SK-N-SH (cell line): ENCODE data around the gene MAN2B2. TPM values are rescaled to one million over a fixed set of nuclear protein-coding genes. Genes with fewer than 3 reads are reported as not detected.

Source experiments
- CTCF ChIA-PET: fragments of 300-600, 350-600 bp; formaldehyde crosslinking; extraction: SDS; loops from one replicate; lab custom pipeline; 2021; lab: Yijun Ruan, JAX
- POLR2A ChIA-PET: fragments of 350-600 bp; sonication (Branson Sonifier 250); formaldehyde crosslinking; extraction: SDS; loops from one replicate; lab custom pipeline; 2020; ENCODE audit warnings: antibody characterized with exemption, inconsistent platforms; lab: Yijun Ruan, JAX
- DNase-seq: peaks from one replicate; pipeline ENCODE4 v3.0.0; 2012
- H2AFZ ChIP-seq: fragments of 200-600 bp; sonication (generic); 2 replicates; pipeline ENCODE4 v1.8.1; 2016; ENCODE audit warnings: antibody characterized with exemption, mild to moderate bottlenecking, low read depth
- H3F3A ChIP-seq: fragments of 200-600 bp; sonication (generic); replicated peaks from 2 replicates; pipeline ENCODE3; 2016; ENCODE audit warnings: antibody characterized with exemption, mild to moderate bottlenecking; ENCODE audit not compliant: insufficient read depth
- H3K27ac ChIP-seq, 2 experiments: fragments of 200-500 bp in 1 of 2; fragments of 200-600 bp in 1 of 2; sonication (Bioruptor generic) in 1 of 2; sonication (generic), shearing (Covaris generic) in 1 of 2; 2 replicates each; pipeline versions ENCODE4 v1.5.1 to v1.6.1; 2014 to 2016; ENCODE audit warnings: low read depth in 2 of 2, inconsistent platforms in 1 of 2, low read length in 1 of 2, mild to moderate bottlenecking in 1 of 2, mixed read lengths in 1 of 2
- H3K27me3 ChIP-seq: fragments of 200-600 bp; sonication (generic), shearing (Covaris generic); 2 replicates; pipeline ENCODE4 v1.6.1; 2016; ENCODE audit warnings: mixed run types; ENCODE audit not compliant: insufficient read depth
- H3K36me3 ChIP-seq, 2 experiments: fragments of 200-500 bp in 1 of 2; fragments of 200-600 bp in 1 of 2; sonication (Bioruptor generic) in 1 of 2; sonication (generic) in 1 of 2; replicated peaks in 1 of 2; 2 replicates each; pipeline versions ENCODE3 to v1.5.1; 2014 to 2016; ENCODE audit warnings: low read length in 1 of 2, mild to moderate bottlenecking in 1 of 2; ENCODE audit not compliant: insufficient read depth in 2 of 2, control insufficient read depth in 1 of 2
- H3K4me1 ChIP-seq, 2 experiments: fragments of 200-500 bp in 1 of 2; fragments of 200-600 bp in 1 of 2; sonication (Bioruptor generic) in 1 of 2; sonication (generic), shearing (Covaris generic) in 1 of 2; 2 replicates each; pipeline versions ENCODE4 v1.5.1 to v1.6.1; 2014 to 2016; ENCODE audit warnings: low read depth in 1 of 2, low read length in 1 of 2, mixed run types in 1 of 2; ENCODE audit not compliant: insufficient read depth in 2 of 2, control insufficient read depth in 1 of 2
- H3K4me2 ChIP-seq: fragments of 200-600 bp; sonication (generic), shearing (Covaris generic); 2 replicates; pipeline ENCODE4 v1.6.1; 2017; ENCODE audit warnings: mixed run types
- H3K4me3 ChIP-seq, 2 experiments: fragments of 200-500 bp in 1 of 2; fragments of 200-600 bp in 1 of 2; sonication (Bioruptor generic) in 1 of 2; sonication (generic), shearing (Covaris generic) in 1 of 2; 2 replicates each; pipeline versions ENCODE4 v1.5.1 to v1.8.1; 2014 to 2016; ENCODE audit warnings: low read depth in 2 of 2, inconsistent platforms in 1 of 2, low read length in 1 of 2, mild to moderate bottlenecking in 1 of 2, mixed read lengths in 1 of 2, moderate library complexity in 1 of 2
- H3K79me2 ChIP-seq: fragments of 200-600 bp; sonication (generic); 2 replicates; pipeline ENCODE4 v1.8.1; 2017; ENCODE audit warnings: mild to moderate bottlenecking; ENCODE audit not compliant: insufficient read depth
- H3K9ac ChIP-seq: fragments of 200-600 bp; sonication (generic); 2 replicates; pipeline ENCODE4 v1.6.1; 2017; ENCODE audit warnings: mixed run types
- H3K9me2 ChIP-seq: fragments of 200-600 bp; sonication (generic); 2 replicates; pipeline ENCODE4 v1.6.1; 2017; ENCODE audit warnings: mixed run types
- H3K9me3 ChIP-seq: fragments of 200-600 bp; sonication (generic); 2 replicates; pipeline ENCODE4 v1.6.1; 2017; ENCODE audit warnings: mixed run types, mild to moderate bottlenecking, moderate library complexity
- H4K20me1 ChIP-seq: fragments of 200-600 bp; sonication (generic); 2 replicates; pipeline ENCODE4 v1.6.1; 2017; ENCODE audit warnings: mild to moderate bottlenecking, mixed run types; ENCODE audit not compliant: insufficient read depth
- CTCF ChIP-seq: fragments of 200-600 bp; sonication (generic); IDR thresholded peaks from 2 replicates; pipeline ENCODE4 v1.6.1; 2017; ENCODE audit warnings: antibody characterized with exemption, mild to moderate bottlenecking, moderate library complexity
- ELF1 ChIP-seq: IDR thresholded peaks from 2 replicates; pipeline ENCODE4 v1.4.0; 2012
- EP300 ChIP-seq, 2 experiments: IDR thresholded peaks; 2 replicates each; pipeline versions ENCODE4 v1.4.0 to v1.6.1; 2012; ENCODE audit warnings: borderline replicate concordance in 1 of 2, low read depth in 1 of 2, low read length in 1 of 2
- FOXJ3 ChIP-seq: sonication (generic); formaldehyde crosslinking; IDR thresholded peaks from 2 replicates; pipeline ENCODE4 v1.5.1; 2020; ENCODE audit warnings: mild to moderate bottlenecking, missing genetic modification reagents
- GABPA ChIP-seq: IDR thresholded peaks from 2 replicates; pipeline ENCODE4 v1.4.0; 2012; ENCODE audit warnings: low read depth, mild to moderate bottlenecking
- JUND ChIP-seq: IDR thresholded peaks from 2 replicates; pipeline ENCODE4 v1.4.0; 2012
- MAX ChIP-seq: IDR thresholded peaks from 2 replicates; pipeline ENCODE4 v1.4.0; 2012; ENCODE audit warnings: low read depth
- NFIC ChIP-seq: IDR thresholded peaks from 2 replicates; pipeline ENCODE4 v1.4.0; 2012; ENCODE audit warnings: borderline replicate concordance
- POLR2AphosphoS5 ChIP-seq: IDR thresholded peaks from 2 replicates; pipeline ENCODE4 v1.6.1; 2012; ENCODE audit warnings: low read depth, low read length
- SIN3A ChIP-seq: IDR thresholded peaks from 2 replicates; pipeline ENCODE4 v1.6.1; 2012; ENCODE audit warnings: low read depth, mild to moderate bottlenecking, low read length, moderate library complexity, borderline replicate concordance
- TAF1 ChIP-seq: IDR thresholded peaks from 2 replicates; pipeline ENCODE4 v1.6.1; 2012; ENCODE audit warnings: low read depth, mild to moderate bottlenecking, low read length, moderate library complexity, borderline replicate concordance
- USF2 ChIP-seq: fragments of 150-350 bp; IDR thresholded peaks from 2 replicates; pipeline ENCODE4 v1.6.1; 2017; ENCODE audit warnings: antibody characterized with exemption, low read length, low read depth, borderline replicate concordance
- YY1 ChIP-seq: IDR thresholded peaks from 2 replicates; pipeline ENCODE4 v1.4.0; 2012; ENCODE audit warnings: low read depth, mild to moderate bottlenecking
- ZBTB33 ChIP-seq: IDR thresholded peaks from 2 replicates; pipeline ENCODE4 v1.4.0; 2012; ENCODE audit warnings: low read depth, borderline replicate concordance
- WGBS: methylation state at CpG from one replicate; pipeline ENCODE4 v1.1.6; 2017; ENCODE audit warnings: low lambda C conversion rate; 5-methylcytosine and 5-hydroxymethylcytosine counted together
- polyA plus RNA-seq, 3 experiments: library from polyadenylated mRNA; depleted of rRNA; stranded (reverse); fragments of >200 nt; gene quantifications; 2 replicates each; pipeline ENCODE4 v1.2.3, GENCODE V29; 2012

MAN2B2 gene
- polyA plus RNA-seq, 1 of the 3 experiments (the other 2 are of a cell fraction), result 24.9 TPM

GRCh38 chr4:6525474-6525873, 49.5 kb upstream of the MAN2B2 start:
- Histone ChIP-seq H3K79me2 (no peaks in the 10 kb centered on the region), H3K36me3 (no peaks in the 10 kb centered on the region), H3K4me3 (no peak overlapping the region), H4K20me1 (no peaks in the 10 kb centered on the region), H3K9me2 (no peaks in the 10 kb centered on the region), H3K4me2 (no peak overlapping the region), H2AFZ (no peak overlapping the region), H3K4me1 (peaks cover 0 to 9% of the 10 kb centered on the region in 2 experiments; a peak in 1 of 4 replicates), H3F3A (no peaks in the 10 kb centered on the region), H3K27me3 (no peaks in the 10 kb centered on the region), H3K9me3 (no peaks in the 10 kb centered on the region), H3K27ac (no peak overlapping the region), H3K9ac (no peak overlapping the region)
- 59% methylated on average over 9 of the region's 9 CpGs for whole genome bisulfite sequencing
- POLR2A ChIA-PET, result interaction anchor here (0.6 kb wide), 1 partner anchor 49 kb away, joined by 6 read pairs; the partner anchor contains the start of gene MAN2B2
- CTCF ChIA-PET, result interaction anchor here (1.7 to 4.2 kb wide), 3 partner anchors 22 to 52 kb away, joined by 5 to 27 read pairs (median 6); no protein-coding TSS in a partner anchor
- TF ChIP-seq SIN3A (no peak), FOXJ3 (no peak), ZBTB33 (no peak), TAF1 (no peak)
- no peak for DNase-seq

- no peak overlapping the region for H3K9ac ChIP-seq
- H3F3A ChIP-seq, result no peaks in the 10 kb centered on the region
- WGBS, result 51% methylated on average over 5 of the region's 5 CpGs
- peaks cover 0 to 3% of the 10 kb centered on the region in 2 experiments; a peak in 1 of 4 replicates for H3K4me1 ChIP-seq
- no peaks in the 10 kb centered on the region for H3K9me2 ChIP-seq
- TF ChIP-seq POLR2AphosphoS5 (no peak), ELF1 (no peak), NFIC (no peak)
- H3K36me3 ChIP-seq, result no peaks in the 10 kb centered on the region
- DNase-seq, result no peak
- no peaks in the 10 kb centered on the region for H3K27me3 ChIP-seq
- H3K4me3 ChIP-seq, result no peak overlapping the region
- no peaks in the 10 kb centered on the region for H4K20me1 ChIP-seq
- no peak overlapping the region for H3K4me2 ChIP-seq
- H2AFZ ChIP-seq, result no peak overlapping the region
- H3K9me3 ChIP-seq, result no peaks in the 10 kb centered on the region
- no peaks in the 10 kb centered on the region for H3K79me2 ChIP-seq
- CTCF ChIA-PET, result interaction anchor here (1.7 to 4.2 kb wide), 3 partner anchors 21 to 194 kb away, joined by 6 to 27 read pairs (median 6); no protein-coding TSS in a partner anchor
- no peak overlapping the region for H3K27ac ChIP-seq
- POLR2A ChIA-PET, result interaction anchor here (0.6 kb wide), 1 partner anchor 49 kb away, joined by 6 read pairs; the partner anchor contains the start of gene MAN2B2
Observed at GRCh38 chr4:6526156-6526555, 48.8 kb upstream of the MAN2B2 start.

GRCh38 chr4:6526671-6527091, 48.3 kb upstream of the MAN2B2 start:
- no peak overlapping the region for H3K4me3 ChIP-seq
- H3K36me3 ChIP-seq, result no peaks in the 10 kb centered on the region
- ChIA-PET CTCF (interaction anchor here (1.1 to 4.2 kb wide), 3 partner anchors 20 to 276 kb away, joined by 3 to 27 read pairs (median 6); no protein-coding TSS in a partner anchor), POLR2A (no interaction called here)
- H3F3A ChIP-seq, result no peaks in the 10 kb centered on the region
- H2AFZ ChIP-seq, result no peak overlapping the region
- DNase-seq, result no peak
- no peaks in the 10 kb centered on the region for H3K9me3 ChIP-seq
- H3K4me2 ChIP-seq, result no peak overlapping the region
- no peaks in the 10 kb centered on the region for H3K79me2 ChIP-seq
- H3K9me2 ChIP-seq, result no peaks in the 10 kb centered on the region
- no peaks in the 10 kb centered on the region for H3K27me3 ChIP-seq
- H3K4me1 ChIP-seq, result no peaks in the 10 kb centered on the region
- 46% methylated on average over 8 of the region's 9 CpGs for WGBS
- no peak overlapping the region for H3K27ac ChIP-seq
- no peak overlapping the region for H3K9ac ChIP-seq
- no peaks in the 10 kb centered on the region for H4K20me1 ChIP-seq
- no peak for TF ChIP-seq CTCF
- TF ChIP-seq MAX, result no peak
- TF ChIP-seq SIN3A, result no peak
- no peak for TF ChIP-seq EP300 (IDR thresholded peaks at IDR 0.05; ENCODE audit: borderline replicate concordance in 1 of 2, low read depth in 1 of 2, low read length in 1 of 2)
- TF ChIP-seq GABPA, result no peak
- TF ChIP-seq YY1, result no peak
- TF ChIP-seq JUND, result no peak
- TF ChIP-seq USF2, result no peak
- no peak for TF ChIP-seq ELF1
- TF ChIP-seq ZBTB33, result no peak
